ENCODE measurements around the gene TRIM15. TPM values are rescaled to one million over a fixed set of nuclear protein-coding genes. Genes with fewer than 3 reads are reported as not detected.

Gene TRIM15
- total and polyA plus RNA-seq, 9 donors = 0.72 TPM; not detected in 8

DNA sequence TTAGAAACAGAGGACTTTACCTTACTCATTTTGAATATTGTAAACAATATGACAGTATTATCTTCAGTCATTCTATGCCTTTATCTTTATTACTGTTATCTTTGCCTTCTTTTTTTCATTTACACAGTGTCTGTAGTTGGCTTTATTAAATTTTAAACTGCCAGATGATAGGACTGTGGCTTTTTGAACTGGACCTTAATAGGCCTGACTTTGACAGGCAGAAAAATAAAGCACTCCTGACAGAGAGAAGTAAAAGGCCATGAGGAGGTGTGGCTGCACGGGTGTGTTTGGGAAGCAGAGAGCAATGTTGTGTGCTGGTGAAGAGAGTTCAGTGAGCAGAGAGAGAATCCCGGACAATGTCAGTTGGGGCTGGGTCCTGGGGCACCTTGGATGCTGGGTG, 19.6 kb upstream of the TRIM15 start:
- no peaks in the 10 kb centered on the region for H3K9me3 ChIP-seq
- DNase-seq = no peak
- WGBS, 3 donors = 43 to 53% (median 45%) methylated on average over 2 of the region's 2 CpGs
- no peaks in the 10 kb centered on the region for H3K27me3 ChIP-seq
- H3K27ac ChIP-seq = no peak overlapping the region
- no peaks in the 10 kb centered on the region for H3K36me3 ChIP-seq
- TF ChIP-seq, protein P1, sequence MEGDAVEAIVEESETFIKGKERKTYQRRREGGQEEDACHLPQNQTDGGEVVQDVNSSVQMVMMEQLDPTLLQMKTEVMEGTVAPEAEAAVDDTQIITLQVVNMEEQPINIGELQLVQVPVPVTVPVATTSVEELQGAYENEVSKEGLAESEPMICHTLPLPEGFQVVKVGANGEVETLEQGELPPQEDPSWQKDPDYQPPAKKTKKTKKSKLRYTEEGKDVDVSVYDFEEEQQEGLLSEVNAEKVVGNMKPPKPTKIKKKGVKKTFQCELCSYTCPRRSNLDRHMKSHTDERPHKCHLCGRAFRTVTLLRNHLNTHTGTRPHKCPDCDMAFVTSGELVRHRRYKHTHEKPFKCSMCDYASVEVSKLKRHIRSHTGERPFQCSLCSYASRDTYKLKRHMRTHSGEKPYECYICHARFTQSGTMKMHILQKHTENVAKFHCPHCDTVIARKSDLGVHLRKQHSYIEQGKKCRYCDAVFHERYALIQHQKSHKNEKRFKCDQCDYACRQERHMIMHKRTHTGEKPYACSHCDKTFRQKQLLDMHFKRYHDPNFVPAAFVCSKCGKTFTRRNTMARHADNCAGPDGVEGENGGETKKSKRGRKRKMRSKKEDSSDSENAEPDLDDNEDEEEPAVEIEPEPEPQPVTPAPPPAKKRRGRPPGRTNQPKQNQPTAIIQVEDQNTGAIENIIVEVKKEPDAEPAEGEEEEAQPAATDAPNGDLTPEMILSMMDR (IDR thresholded peaks at IDR 0.05) = no peak
- no peak for TF ChIP-seq EP300 (IDR thresholded peaks at IDR 0.05)
- TF ChIP-seq POLR2A (IDR thresholded peaks at IDR 0.05) = no peak
- intact Hi-C loops (cut with DNase I) = no loop called here
- no peak overlapping the region for H3K4me3 ChIP-seq
- H3K4me1 ChIP-seq (ENCODE audit: insufficient read depth) = no peaks in the 10 kb centered on the region

DNA sequence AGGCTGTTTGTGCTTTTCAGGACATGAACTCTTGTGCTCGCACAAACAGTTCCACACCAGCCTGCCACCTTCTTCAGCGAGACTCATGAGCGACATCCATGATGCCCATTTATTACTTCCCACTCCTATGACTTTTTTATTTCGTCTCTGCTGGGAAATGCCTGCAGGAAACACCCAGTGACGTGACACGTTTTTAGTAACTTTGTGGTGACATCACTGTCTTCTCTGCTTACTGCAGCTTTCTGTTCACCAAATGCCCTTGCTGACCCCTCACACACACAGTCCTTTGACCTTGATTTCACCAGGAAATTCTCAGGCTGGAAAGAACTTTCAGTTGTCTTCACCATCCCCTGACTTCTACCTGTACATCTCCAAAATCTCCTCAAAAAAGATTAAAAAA, 18.5 kb upstream of the TRIM15 start:
- H3K27me3 ChIP-seq = no peaks in the 10 kb centered on the region
- H3K4me1 ChIP-seq (ENCODE audit: insufficient read depth) = no peaks in the 10 kb centered on the region
- intact Hi-C loops (cut with DNase I) = no loop called here
- TF ChIP-seq EP300 (IDR thresholded peaks at IDR 0.05) (no peak), POLR2A (IDR thresholded peaks at IDR 0.05) (no peak)
- TF ChIP-seq, protein P1 (IDR thresholded peaks at IDR 0.05) = no peak
- H3K27ac ChIP-seq = no peak overlapping the region
- H3K4me3 ChIP-seq = no peak overlapping the region
- no peaks in the 10 kb centered on the region for H3K9me3 ChIP-seq
- H3K36me3 ChIP-seq = no peaks in the 10 kb centered on the region
- 66 to 67% (median 67%) methylated on average over 6 of the region's 6 CpGs for WGBS, 3 donors
- DNase-seq = no peak

GRCh38 chr6:30145818-30146217, 17.5 kb upstream of the TRIM15 start:
- Histone ChIP-seq H3K4me3 (no peak overlapping the region), H3K9me3 (no peaks in the 10 kb centered on the region), H3K27me3 (no peaks in the 10 kb centered on the region), H3K27ac (no peak overlapping the region), H3K36me3 (no peaks in the 10 kb centered on the region), H3K4me1 (ENCODE audit: insufficient read depth) (no peaks in the 10 kb centered on the region)
- intact Hi-C loops (cut with DNase I) = no loop called here
- 41 to 49% (median 43%) methylated on average over 7 of the region's 7 CpGs for WGBS, 3 donors
- no peak for TF ChIP-seq EP300 (IDR thresholded peaks at IDR 0.05)
- DNase-seq = no peak

DNA sequence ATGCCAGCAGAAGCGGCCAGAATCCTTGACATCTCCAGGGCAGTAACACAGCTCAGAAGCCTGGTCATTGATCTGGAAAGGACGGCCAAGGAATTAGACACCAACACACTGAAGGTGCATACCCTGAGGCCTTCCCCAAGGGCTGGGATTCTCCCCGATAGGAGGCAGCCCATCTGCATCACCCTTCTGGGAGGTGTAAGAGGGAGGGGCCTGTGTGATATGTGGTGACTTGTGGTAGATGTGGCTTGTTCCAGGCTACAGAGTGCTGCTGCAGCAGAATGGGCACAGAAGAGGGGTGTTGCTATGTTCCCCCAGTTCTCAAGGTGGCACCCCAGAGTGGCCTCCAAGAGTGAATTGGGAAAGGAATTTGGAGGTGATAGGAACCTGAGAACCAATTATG, 16.2 kb upstream of the TRIM15 start:
- intact Hi-C loops (cut with DNase I) = no loop called here
- H3K27me3 ChIP-seq = no peaks in the 10 kb centered on the region
- no peaks in the 10 kb centered on the region for H3K9me3 ChIP-seq
- DNase-seq = no peak
- no peak overlapping the region for H3K4me3 ChIP-seq
- no peak overlapping the region for H3K27ac ChIP-seq
- H3K36me3 ChIP-seq = no peaks in the 10 kb centered on the region
- TF ChIP-seq POLR2A (IDR thresholded peaks at IDR 0.05) (no peak), EP300 (IDR thresholded peaks at IDR 0.05) (no peak)
- TF ChIP-seq, protein P1 (IDR thresholded peaks at IDR 0.05) = no peak
- no peaks in the 10 kb centered on the region for H3K4me1 ChIP-seq (ENCODE audit: insufficient read depth)
- WGBS, 3 donors = 55 to 65% (median 63%) methylated on average over 3 of the region's 3 CpGs

- Histone ChIP-seq H3K4me1 (ENCODE audit: insufficient read depth) (no peaks in the 10 kb centered on the region), H3K27ac (no peak overlapping the region), H3K27me3 (no peaks in the 10 kb centered on the region), H3K4me3 (no peak overlapping the region), H3K36me3 (no peaks in the 10 kb centered on the region), H3K9me3 (no peaks in the 10 kb centered on the region)
- TF ChIP-seq EP300 (IDR thresholded peaks at IDR 0.05) (no peak), POLR2A (IDR thresholded peaks at IDR 0.05) (no peak)
- TF ChIP-seq, protein P1 (IDR thresholded peaks at IDR 0.05) = no peak
- intact Hi-C loops (cut with DNase I) = no loop called here
- 45 to 58% (median 49%) methylated on average over 3 of the region's 3 CpGs for WGBS, 3 donors
- DNase-seq = no peak
Measured at GRCh38 chr6:30149234-30149633, 14.1 kb upstream of the TRIM15 start.

Data from ovary (tissue), 9 donors.